ENCODE data around the gene C2orf72. TPM values are rescaled to one million over a fixed set of nuclear protein-coding genes. Genes with fewer than 3 reads are reported as not detected.

Gene C2orf72
- total and polyA plus RNA-seq, 2 donors (not counting 3 experiments of a cell fraction or from before 2014, with no cell fraction given): 0.01 to 0.11 TPM

DNA sequence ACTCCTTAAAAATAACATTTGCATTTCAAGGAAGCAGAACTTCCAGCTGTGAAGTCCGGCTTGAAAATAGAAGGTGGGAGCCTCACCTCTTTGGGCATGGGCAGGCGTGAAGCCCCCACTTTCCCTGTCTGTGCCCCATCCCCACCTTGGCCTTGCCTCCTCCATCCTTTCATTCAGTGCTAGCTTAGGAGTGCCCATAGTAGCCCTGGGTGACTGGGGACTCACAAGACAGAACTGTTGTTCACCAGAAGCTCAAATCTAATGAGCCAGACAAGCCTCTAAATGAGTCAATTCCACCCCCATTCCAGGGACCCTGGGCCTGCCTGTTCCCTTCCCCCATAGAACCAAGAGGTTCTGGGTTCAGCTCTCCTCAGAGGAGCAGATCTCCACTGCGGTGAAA lies 21.4 kb upstream of the C2orf72 start:
- no peak overlapping the region for H3K4me2 ChIP-seq (ENCODE audit: insufficient read depth, low read length)
- no peak overlapping the region for H3K27ac ChIP-seq (ENCODE audit: insufficient read depth, low read depth, low read length)
- no peak for FAIRE-seq
- CTCF ChIA-PET: interaction anchor here (1.2 kb wide), 1 partner anchor 28 kb away, joined by 3 read pairs; no protein-coding TSS in a partner anchor
- no peaks in the 10 kb centered on the region for H4K20me1 ChIP-seq (replicated peaks; ENCODE audit: control insufficient read depth, extremely low read depth, insufficient read depth, low read length)
- DNase-seq (ENCODE audit: low read depth, low spot score): no peak
- no peaks in the 10 kb centered on the region for H3K79me2 ChIP-seq (ENCODE audit: control insufficient read depth, insufficient read depth, low read length)
- H3K36me3 ChIP-seq (ENCODE audit: control insufficient read depth in 2 of 2, extremely low read depth in 1 of 2, insufficient read depth in 2 of 2, low read length in 2 of 2): no peaks in the 10 kb centered on the region
- H3K4me3 ChIP-seq (replicated peaks in 1 of 3; ENCODE audit: insufficient read depth in 1 of 3, low read depth in 1 of 3, low read length in 3 of 3): no peak overlapping the region
- dilution Hi-C loops (cut with MboI; ENCODE audit: extremely low pct_ligation_motif_present, low sequenced_read_pairs) (no loop called here), intact Hi-C loops (cut with micrococcal nuclease) (no loop called here)
- TF ChIP-seq JUN (IDR thresholded peaks at IDR 0.05; ENCODE audit: borderline replicate concordance, insufficient read depth, insufficient read length, low read depth) (no peak), POLR2A (IDR thresholded peaks at IDR 0.05; ENCODE audit: low read depth, low read length) (no peak), FOS (IDR thresholded peaks at IDR 0.05; ENCODE audit: borderline replicate concordance, insufficient read depth, low read length) (no peak)
- H3K9me3 ChIP-seq (replicated peaks; ENCODE audit: control insufficient read depth, insufficient read depth, low read length): no peaks in the 10 kb centered on the region
- H3K9ac ChIP-seq (replicated peaks; ENCODE audit: extremely low read depth, insufficient read depth, low read length): no peak overlapping the region
- peaks cover 2 to 6% of the 10 kb centered on the region in 2 experiments for H3K27me3 ChIP-seq (ENCODE audit: control insufficient read depth in 2 of 2, insufficient read depth in 2 of 2, low read length in 2 of 2)
- BruUV-seq (replicated peaks): no TSS peak
- H2AFZ ChIP-seq (ENCODE audit: low read depth, low read length): no peak overlapping the region
- no peaks in the 10 kb centered on the region for H3K4me1 ChIP-seq (ENCODE audit: control insufficient read depth, extremely low read depth, insufficient read depth, low read length)
- POLR2A ChIA-PET: no interaction called here
- H3K9me1 ChIP-seq (replicated peaks; ENCODE audit: control insufficient read depth, extremely low read depth, insufficient read depth, low read length): no peaks in the 10 kb centered on the region

- H3K4me3 ChIP-seq (replicated peaks in 1 of 3; ENCODE audit: insufficient read depth in 1 of 3, low read depth in 1 of 3, low read length in 3 of 3): no peak overlapping the region
- TF ChIP-seq GATA2 (IDR thresholded peaks at IDR 0.05; ENCODE audit: insufficient read depth, insufficient read length, low read depth, low read length): no peak
- POLR2A ChIA-PET: no interaction called here
- H3K9ac ChIP-seq (replicated peaks; ENCODE audit: extremely low read depth, insufficient read depth, low read length): no peak overlapping the region
- CTCF ChIA-PET: interaction anchor here (1.0 kb wide), 1 partner anchor 29 kb away, joined by 4 read pairs; no protein-coding TSS in a partner anchor
- dilution Hi-C loops (cut with MboI; ENCODE audit: extremely low pct_ligation_motif_present, low sequenced_read_pairs): no loop called here
- no peaks in the 10 kb centered on the region for H3K36me3 ChIP-seq (ENCODE audit: control insufficient read depth in 2 of 2, extremely low read depth in 1 of 2, insufficient read depth in 2 of 2, low read length in 2 of 2)
- H4K20me1 ChIP-seq (replicated peaks; ENCODE audit: control insufficient read depth, extremely low read depth, insufficient read depth, low read length): no peaks in the 10 kb centered on the region
- no peak overlapping the region for H3K27ac ChIP-seq (ENCODE audit: insufficient read depth, low read depth, low read length)
- DNase-seq (ENCODE audit: low read depth, low spot score) (no peak), FAIRE-seq (no peak)
- no peaks in the 10 kb centered on the region for H3K9me3 ChIP-seq (replicated peaks; ENCODE audit: control insufficient read depth, insufficient read depth, low read length)
- no TSS peak for BruUV-seq (replicated peaks)
- no peaks in the 10 kb centered on the region for H3K79me2 ChIP-seq (ENCODE audit: control insufficient read depth, insufficient read depth, low read length)
- intact Hi-C loops (cut with micrococcal nuclease): no loop called here
- no peak overlapping the region for H2AFZ ChIP-seq (ENCODE audit: low read depth, low read length)
- H3K4me1 ChIP-seq (ENCODE audit: control insufficient read depth, extremely low read depth, insufficient read depth, low read length): no peaks in the 10 kb centered on the region
- no peak overlapping the region for H3K4me2 ChIP-seq (ENCODE audit: insufficient read depth, low read length)
- H3K9me1 ChIP-seq (replicated peaks; ENCODE audit: control insufficient read depth, extremely low read depth, insufficient read depth, low read length): no peaks in the 10 kb centered on the region
- H3K27me3 ChIP-seq (ENCODE audit: control insufficient read depth in 2 of 2, insufficient read depth in 2 of 2, low read length in 2 of 2): peaks cover 2 to 6% of the 10 kb centered on the region in 2 experiments
These were observed 20.6 kb upstream of the C2orf72 start for GRCh38 chr2:231016566-231017230.

All from endothelial cell of umbilical vein (primary cell).